HCT116 (cell line): ENCODE measurements around the gene BCO1. TPM values are rescaled to one million over a fixed set of nuclear protein-coding genes. Genes with fewer than 3 reads are reported as not detected.

Source experiments
- ATAC-seq: fragments of 200-7000 bp; cut with Tn5 transposase; 2 replicates; pipeline ENCODE4 v1.9.1; 2020; ENCODE audit warnings: mild to moderate bottlenecking, moderate library complexity
- BruUV-seq: library from RNA; stranded (reverse); fragments of 400-500 nt; replicated peaks from 2 replicates; lab custom pipeline; 2021; lab: Mats Ljungman, UMichigan
- CTCF ChIA-PET: fragments of 300-600 bp; sonication (Branson Sonifier 250); formaldehyde crosslinking; loops from one replicate; lab custom pipeline; 2021; ENCODE audit warnings: antibody characterized with exemption; lab: Charles Lee
- POLR2A ChIA-PET: fragments of 300-600, 350-600 bp; sonication (Branson Sonifier 250); formaldehyde crosslinking; loops from one replicate; lab custom pipeline; 2021; ENCODE audit warnings: antibody characterized with exemption; lab: Charles Lee
- RAD21 ChIA-PET, 2 experiments: fragments of 300-600 bp; sonication (Branson Sonifier 250); formaldehyde crosslinking; loops; one replicate each; lab custom pipeline; 2023; ENCODE audit warnings: low total read pairs in 2 of 2; ENCODE audit not compliant: uncharacterized antibody in 2 of 2, unreplicated experiment in 2 of 2, low non-redundant PET in 1 of 2; lab: Charles Lee
- DNase-seq: peaks from one replicate; pipeline ENCODE4 v3.0.0-alpha.2; 2010; ENCODE audit warnings: low read depth, low spot score
- H2AFZ ChIP-seq: fragments of 200-600 bp; shearing (Covaris generic), sonication (generic); 2 replicates; pipeline ENCODE4 v1.6.1; 2017; ENCODE audit warnings: low read depth, mixed run types, mixed read lengths, antibody characterized with exemption, low read length; ENCODE audit not compliant: poor library complexity, severe bottlenecking
- H3K27ac ChIP-seq: 2 replicates; pipeline ENCODE4 v1.5.1; 2012; ENCODE audit warnings: low read depth, low read length
- H3K27me3 ChIP-seq: fragments of 200-600 bp; sonication (generic); 2 replicates; pipeline ENCODE4 v1.6.1; 2016; ENCODE audit warnings: mixed run types, low read length, mixed read lengths; ENCODE audit not compliant: insufficient read depth
- H3K36me3 ChIP-seq, 2 experiments: fragments of 200-500 bp in 1 of 2; fragments of 200-600 bp in 1 of 2; sonication (Bioruptor generic) in 1 of 2; sonication (generic) in 1 of 2; 2 replicates each; pipeline versions ENCODE4 v1.5.1 to v1.6.1; 2014 to 2016; ENCODE audit warnings: low read length in 2 of 2, inconsistent platforms in 1 of 2, mixed read lengths in 1 of 2, mixed run types in 1 of 2; ENCODE audit not compliant: insufficient read depth in 2 of 2, control insufficient read depth in 1 of 2
- H3K4me1 ChIP-seq, 2 experiments: fragments of 200-600 bp in 1 of 2; sonication (generic) in 1 of 2; 2 replicates each; pipeline versions ENCODE4 v1.5.1 to v1.6.1; 2012 to 2017; ENCODE audit warnings: low read length in 2 of 2, inconsistent platforms in 1 of 2, mild to moderate bottlenecking in 1 of 2, mixed read lengths in 1 of 2, mixed run types in 1 of 2, moderate library complexity in 1 of 2; ENCODE audit not compliant: insufficient read depth in 2 of 2, control insufficient read depth in 1 of 2
- H3K4me2 ChIP-seq: fragments of 200-600 bp; sonication (generic); 2 replicates; pipeline ENCODE4 v1.6.1; 2017; ENCODE audit warnings: mixed run types, low read length, mixed read lengths
- H3K4me3 ChIP-seq, 2 experiments: fragments of 200-600 bp in 1 of 2; sonication (generic) in 1 of 2; replicated peaks in 1 of 2; 2 replicates each; pipeline ENCODE4 v1.5.1; 2011 to 2016; ENCODE audit warnings: low read length in 2 of 2, control low read depth in 1 of 2, low read depth in 1 of 2, mild to moderate bottlenecking in 1 of 2, mixed read lengths in 1 of 2, mixed run types in 1 of 2
- H3K79me2 ChIP-seq: fragments of 200-600 bp; sonication (generic); 2 replicates; pipeline ENCODE4 v1.6.1; 2017; ENCODE audit warnings: mild to moderate bottlenecking, mixed run types, low read length, moderate library complexity, mixed read lengths; ENCODE audit not compliant: insufficient read depth
- H3K9ac ChIP-seq: fragments of 200-600 bp; sonication (generic); 2 replicates; pipeline ENCODE4 v1.6.1; 2016; ENCODE audit warnings: low read length, mixed read lengths
- H3K9me2 ChIP-seq: fragments of 200-600 bp; sonication (generic), shearing (Covaris generic); 2 replicates; pipeline ENCODE4 v1.6.1; 2017; ENCODE audit warnings: mixed run types, mild to moderate bottlenecking, moderate library complexity; ENCODE audit not compliant: insufficient read depth
- H3K9me3 ChIP-seq, 2 experiments: fragments of 200-500 bp in 1 of 2; fragments of 200-600 bp in 1 of 2; sonication (Bioruptor generic) in 1 of 2; sonication (generic) in 1 of 2; 2 replicates each; pipeline ENCODE4 v1.6.1; 2014 to 2017; ENCODE audit warnings: low read length in 2 of 2, mixed read lengths in 2 of 2, inconsistent platforms in 1 of 2, low read depth in 1 of 2, mild to moderate bottlenecking in 1 of 2, mixed run types in 1 of 2, moderate library complexity in 1 of 2; ENCODE audit not compliant: control insufficient read depth in 1 of 2, insufficient read depth in 1 of 2
- H4K20me1 ChIP-seq: fragments of 200-600 bp; sonication (generic), shearing (Covaris generic); 2 replicates; pipeline ENCODE4 v1.6.1; 2017; ENCODE audit warnings: mixed run types, mild to moderate bottlenecking, moderate library complexity; ENCODE audit not compliant: insufficient read depth
- CEBPB ChIP-seq: IDR thresholded peaks from 2 replicates; pipeline ENCODE4 v1.6.1; 2012; ENCODE audit warnings: low read depth
- EGR1 ChIP-seq: IDR thresholded peaks from 2 replicates; pipeline ENCODE4 v1.6.1; 2012; ENCODE audit warnings: low read depth
- EZH2 ChIP-seq: fragments of 200-600 bp; sonication (generic); IDR thresholded peaks from 2 replicates; pipeline ENCODE4 v1.6.1; 2017; ENCODE audit warnings: antibody characterized with exemption, mixed run types
- FOSL1 ChIP-seq: IDR thresholded peaks from 2 replicates; pipeline ENCODE4 v1.6.1; 2012; ENCODE audit warnings: low read depth
- JUND ChIP-seq: IDR thresholded peaks from 2 replicates; pipeline ENCODE4 v1.6.1; 2012
- POLR2A ChIP-seq: IDR thresholded peaks from 2 replicates; pipeline ENCODE4 v1.7.0; 2011; ENCODE audit warnings: borderline replicate concordance; ENCODE audit not compliant: insufficient read depth, insufficient read length; ENCODE audit errors: extremely low read depth
- POLR2AphosphoS5 ChIP-seq: IDR thresholded peaks from 2 replicates; pipeline ENCODE4 v1.6.1; 2011; ENCODE audit warnings: mild to moderate bottlenecking, low read depth, low read length, moderate library complexity
- RAD21 ChIP-seq: IDR thresholded peaks from 2 replicates; pipeline ENCODE4 v1.6.1; 2012; ENCODE audit warnings: low read depth, mild to moderate bottlenecking
- REST ChIP-seq: IDR thresholded peaks from 2 replicates; pipeline ENCODE4 v1.6.1; 2012; ENCODE audit warnings: low read depth
- SP1 ChIP-seq: IDR thresholded peaks from 2 replicates; pipeline ENCODE4 v1.6.1; 2012; ENCODE audit warnings: low read depth
- SRF ChIP-seq: IDR thresholded peaks from 2 replicates; pipeline ENCODE4 v1.6.1; 2012; ENCODE audit warnings: low read depth
- TCF7L2 ChIP-seq: IDR thresholded peaks from 2 replicates; pipeline ENCODE4 v1.7.0; 2011; ENCODE audit warnings: borderline replicate concordance, inconsistent platforms; ENCODE audit not compliant: insufficient read depth, insufficient read length; ENCODE audit errors: extremely low read depth
- YY1 ChIP-seq: IDR thresholded peaks from 2 replicates; pipeline ENCODE4 v1.6.1; 2011; ENCODE audit warnings: low read length, low read depth, moderate library complexity, mild to moderate bottlenecking; ENCODE audit not compliant: insufficient replicate concordance; ENCODE audit errors: extremely low read depth
- ZFX ChIP-seq: fragments of 450-650 bp; IDR thresholded peaks from 2 replicates; pipeline ENCODE4 v1.6.1; 2017
- ZNF274 ChIP-seq: fragments of 200-500 bp; sonication (Bioruptor generic); IDR thresholded peaks from 2 replicates; pipeline ENCODE4 v1.6.1; 2014; ENCODE audit warnings: mild to moderate bottlenecking, low read depth, low read length, inconsistent platforms
- intact Hi-C: fragments of 100-400 bp; cut with micrococcal nuclease; formaldehyde crosslinking; loops from 2 replicates; pipeline ENCODE4 v1.10.0; 2022
- total RNA-seq: library from RNA; stranded (reverse); gene quantifications from one replicate; pipeline ENCODE4 v1.2.1, GENCODE V29; 2021; ENCODE audit not compliant: unreplicated experiment
- TF ChIP-seq, protein P1 (sequence below), 3 experiments: fragments of 200-600 bp in 1 of 3; sonication (generic) in 1 of 3; IDR thresholded peaks in 2 of 3; conservative IDR thresholded peaks in 1 of 3; 2 replicates each; pipeline ENCODE4 v1.5.1; 2012 to 2017; ENCODE audit warnings: low read depth in 2 of 3, low read length in 2 of 3, antibody characterized with exemption in 1 of 3, borderline replicate concordance in 1 of 3, control low read depth in 1 of 3, mild to moderate bottlenecking in 1 of 3, mixed read lengths in 1 of 3, mixed run types in 1 of 3, moderate library complexity in 1 of 3; ENCODE audit not compliant: insufficient read depth in 1 of 3

BCO1 gene
- total RNA-seq, 1 experiment from 2014 or later = not detected

- Histone ChIP-seq H3K4me3 (no peak overlapping the region), H2AFZ (no peak overlapping the region), H3K27me3 (no peaks in the 10 kb centered on the region), H3K36me3 (no peaks in the 10 kb centered on the region), H4K20me1 (no peaks in the 10 kb centered on the region), H3K9me2 (no peaks in the 10 kb centered on the region), H3K9me3 (no peaks in the 10 kb centered on the region), H3K4me2 (no peak overlapping the region), H3K27ac (no peak overlapping the region), H3K4me1 (peaks cover 7 to 11% of the 10 kb centered on the region in 2 experiments; a peak in 2 of 4 replicates), H3K9ac (no peak overlapping the region), H3K79me2 (no peaks in the 10 kb centered on the region)
- ChIA-PET POLR2A (no interaction called here), RAD21 (no interaction called here), CTCF (interaction anchor here (2.3 to 2.6 kb wide), 2 partner anchors 11 to 14 kb away, joined by 7 to 8 read pairs; no protein-coding TSS in a partner anchor)
- BruUV-seq = no TSS peak
- DNase-seq = no peak
- ATAC-seq = peak; percentile 36; the same call in 1 of the 2 replicates
- intact Hi-C loops = no loop called here
- no peak for TF ChIP-seq EZH2
- no peak for TF ChIP-seq REST
Measured at GRCh38 chr16:81275064-81275532, 36.6 kb downstream of the BCO1 start.

- no TSS peak for BruUV-seq
- H3K4me1 ChIP-seq = peaks cover 7 to 11% of the 10 kb centered on the region in 2 experiments; a peak in 2 of 4 replicates
- H3K9me3 ChIP-seq = no peaks in the 10 kb centered on the region
- ChIA-PET RAD21 (no interaction called here), POLR2A (no interaction called here), CTCF (interaction anchor here (2.2 kb wide), 1 partner anchor 15 kb away, joined by 8 read pairs; no protein-coding TSS in a partner anchor)
- no peaks in the 10 kb centered on the region for H4K20me1 ChIP-seq
- ATAC-seq (no peak), DNase-seq (no peak)
- H2AFZ ChIP-seq = no peak overlapping the region
- no peaks in the 10 kb centered on the region for H3K27me3 ChIP-seq
- H3K36me3 ChIP-seq = no peaks in the 10 kb centered on the region
- H3K4me3 ChIP-seq = no peak overlapping the region
- intact Hi-C loops = no loop called here
- no peaks in the 10 kb centered on the region for H3K9me2 ChIP-seq
- no peak overlapping the region for H3K9ac ChIP-seq
- no peak overlapping the region for H3K27ac ChIP-seq
- no peak overlapping the region for H3K4me2 ChIP-seq
- H3K79me2 ChIP-seq = no peaks in the 10 kb centered on the region
- TF ChIP-seq JUND (no peak), ZFX (no peak), SRF (no peak), SP1 (no peak), RAD21 (no peak), POLR2AphosphoS5 (no peak), CEBPB (no peak), POLR2A (no peak), ZNF274 (no peak), FOSL1 (no peak), YY1 (no peak), TCF7L2 (no peak), EGR1 (no peak)
- TF ChIP-seq, protein P1, sequence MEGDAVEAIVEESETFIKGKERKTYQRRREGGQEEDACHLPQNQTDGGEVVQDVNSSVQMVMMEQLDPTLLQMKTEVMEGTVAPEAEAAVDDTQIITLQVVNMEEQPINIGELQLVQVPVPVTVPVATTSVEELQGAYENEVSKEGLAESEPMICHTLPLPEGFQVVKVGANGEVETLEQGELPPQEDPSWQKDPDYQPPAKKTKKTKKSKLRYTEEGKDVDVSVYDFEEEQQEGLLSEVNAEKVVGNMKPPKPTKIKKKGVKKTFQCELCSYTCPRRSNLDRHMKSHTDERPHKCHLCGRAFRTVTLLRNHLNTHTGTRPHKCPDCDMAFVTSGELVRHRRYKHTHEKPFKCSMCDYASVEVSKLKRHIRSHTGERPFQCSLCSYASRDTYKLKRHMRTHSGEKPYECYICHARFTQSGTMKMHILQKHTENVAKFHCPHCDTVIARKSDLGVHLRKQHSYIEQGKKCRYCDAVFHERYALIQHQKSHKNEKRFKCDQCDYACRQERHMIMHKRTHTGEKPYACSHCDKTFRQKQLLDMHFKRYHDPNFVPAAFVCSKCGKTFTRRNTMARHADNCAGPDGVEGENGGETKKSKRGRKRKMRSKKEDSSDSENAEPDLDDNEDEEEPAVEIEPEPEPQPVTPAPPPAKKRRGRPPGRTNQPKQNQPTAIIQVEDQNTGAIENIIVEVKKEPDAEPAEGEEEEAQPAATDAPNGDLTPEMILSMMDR (IDR thresholded peaks at IDR 0.05 in 2 of 3, conservative IDR thresholded peaks at IDR 0.05 in 1 of 3; ENCODE audit: borderline replicate concordance in 1 of 3, insufficient read depth in 1 of 3, low read depth in 2 of 3, low read length in 2 of 3) = no peak
Measured at GRCh38 chr16:81275795-81276194, 37.3 kb downstream of the BCO1 start.
